Gastrocnemius medialis (tissue), 4 donors: ENCODE measurements around the gene DQX1. TPM values are rescaled to one million over a fixed set of nuclear protein-coding genes. Genes with fewer than 3 reads are reported as not detected.
A peak's percentile ranks its signal among the peaks of the same experiment; 100 is the strongest.

Experiments
- ATAC-seq, 2 donors: fragments of 150-250 bp; one replicate each; pipeline ENCODE4 v1.9.1; 2016
- DNase-seq, 2 donors: peaks; one replicate each; pipeline ENCODE4 v3.0.0-alpha.2; 2019
- H3K27ac ChIP-seq, 4 donors: fragments of 200-600 bp; sonication (generic); 1 replicate in 1 of 4; 2 replicates in 3 of 4; pipeline ENCODE4 v1.5.1; 2016 to 2018; ENCODE audit warnings: mild to moderate bottlenecking in 2 of 4, moderate library complexity in 1 of 4
- H3K27me3 ChIP-seq, 3 donors: fragments of 200-600 bp; sonication (generic) in 2 of 3; 1 replicate in 1 of 3; 2 replicates in 2 of 3; pipeline versions ENCODE4 v1.5.1 to v1.6.0; 2016 to 2019; ENCODE audit warnings: mild to moderate bottlenecking in 1 of 3, moderate library complexity in 1 of 3
- H3K36me3 ChIP-seq, 2 donors: fragments of 200-600 bp; sonication (generic) in 1 of 2; one replicate each; pipeline ENCODE4 v1.5.1; 2017 to 2018
- H3K4me1 ChIP-seq, 2 donors: fragments of 200-600 bp; sonication (generic) in 1 of 2; one replicate each; pipeline ENCODE4 v1.5.1; 2016 to 2017; ENCODE audit warnings: mild to moderate bottlenecking in 2 of 2
- H3K4me3 ChIP-seq, 4 donors: fragments of 200-600 bp; sonication (generic) in 3 of 4; 1 replicate in 1 of 4; 2 replicates in 3 of 4; pipeline ENCODE4 v1.5.1; 2016 to 2019; ENCODE audit warnings: mild to moderate bottlenecking in 2 of 4
- H3K9me3 ChIP-seq, 3 donors: fragments of 200-600 bp; sonication (generic) in 2 of 3; 1 replicate in 1 of 3; 2 replicates in 2 of 3; pipeline ENCODE4 v1.5.1; 2016 to 2019
- POLR2A ChIP-seq, 2 donors: fragments of 450-650 bp; IDR thresholded peaks; one replicate each; pipeline ENCODE4 v1.6.1; 2017; ENCODE audit warnings: antibody characterized with exemption in 2 of 2, mild to moderate bottlenecking in 2 of 2, moderate library complexity in 2 of 2
- in situ Hi-C, 4 donors: fragments of 200-750 bp; cut with MboI; loops; one replicate each; pipeline versions ENCODE4 v1.15.0 to v1.8.0; 2017; ENCODE audit warnings: low sequenced_read_pairs in 4 of 4
- intact Hi-C: fragments of 100-400 bp; cut with DNase I; formaldehyde crosslinking; loops from one replicate; pipeline ENCODE4 v1.15.1; 2023; ENCODE audit warnings: low total_unique reads
- total RNA-seq, 4 donors: library from RNA; depleted of rRNA; stranded (reverse); fragments of >200 nt; gene quantifications; one replicate each; pipeline versions ENCODE4 v1.1.0 to v1.2.3, GENCODE V29; 2016
- TF ChIP-seq, protein P1 (sequence below), 5 experiments: fragments of 450-650 bp in 3 of 5; fragments of 200-600 bp in 2 of 5; sonication (generic) in 2 of 5; IDR thresholded peaks in 4 of 5; conservative IDR thresholded peaks in 1 of 5; 1 replicate in 4 of 5; 2 replicates in 1 of 5; pipeline ENCODE4 v1.5.1; 2016 to 2019; ENCODE audit warnings: antibody characterized with exemption in 5 of 5, mild to moderate bottlenecking in 3 of 5, moderate library complexity in 3 of 5

Gene DQX1
- total RNA-seq, 4 donors from 2014 or later: 0.24 TPM; not detected in 3

DNA sequence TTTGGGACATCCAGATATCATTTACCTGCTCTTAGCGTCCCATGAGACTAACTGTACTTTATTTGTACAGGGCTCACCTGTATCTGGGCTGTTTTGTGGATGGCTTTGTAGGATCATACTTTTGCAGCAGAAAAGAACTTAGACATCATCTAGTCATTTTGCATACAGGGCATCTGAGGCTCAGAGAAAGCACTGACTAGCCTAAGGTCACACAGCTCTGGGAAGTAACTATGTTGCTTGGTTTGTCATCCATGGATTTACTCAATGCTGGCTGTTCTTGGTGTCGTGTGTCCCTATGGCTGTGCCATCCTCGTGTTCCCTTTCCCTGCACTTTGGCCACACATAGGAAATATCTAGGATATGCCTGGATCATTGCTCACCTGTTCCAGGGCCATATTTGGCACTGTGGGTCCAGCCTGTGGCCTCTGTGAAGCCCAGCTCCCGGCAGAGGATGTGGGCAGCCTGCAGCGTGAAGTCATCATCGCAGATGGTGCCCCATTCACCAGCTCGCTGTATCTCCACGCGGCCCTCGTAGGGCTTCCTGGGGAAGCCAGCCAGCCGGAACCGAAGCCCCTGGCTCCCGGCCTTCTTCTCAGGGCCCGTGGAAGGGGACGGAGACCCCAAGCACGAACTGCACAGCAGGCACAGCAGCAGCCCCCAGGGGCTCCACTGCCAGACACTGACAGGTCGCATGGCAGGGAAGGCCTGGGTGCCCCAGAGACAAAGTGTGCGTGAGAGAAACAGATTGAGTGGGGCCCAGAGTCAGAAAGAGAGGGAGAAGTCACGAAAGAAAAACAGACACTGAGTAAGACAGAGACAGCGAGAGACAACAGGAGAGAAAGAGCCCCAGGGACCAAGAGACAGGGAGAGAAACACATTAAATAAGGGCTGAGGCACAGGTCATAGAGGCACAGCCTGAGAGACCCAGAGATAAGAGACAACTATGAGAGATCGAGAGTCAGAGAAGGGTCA lies 26.2 kb upstream of the DQX1 start:
- H3K9me3 ChIP-seq: no peaks in the 10 kb centered on the region
- ATAC-seq (no peak), DNase-seq (no peak)
- in situ Hi-C loops: no loop called here
- H3K27ac ChIP-seq: peak overlapping the region in 2 of 4 donors; percentile 76 to 78
- intact Hi-C loops: no loop called here
- peaks cover 24 to 47% (median 46%) of the 10 kb centered on the region in 3 donors for H3K27me3 ChIP-seq
- no peaks in the 10 kb centered on the region for H3K36me3 ChIP-seq
- no peak overlapping the region for H3K4me3 ChIP-seq
- H3K4me1 ChIP-seq: peaks cover 4 to 20% of the 10 kb centered on the region in 2 donors
- no peak for TF ChIP-seq POLR2A (IDR thresholded peaks at IDR 0.05)
- TF ChIP-seq, protein P1, sequence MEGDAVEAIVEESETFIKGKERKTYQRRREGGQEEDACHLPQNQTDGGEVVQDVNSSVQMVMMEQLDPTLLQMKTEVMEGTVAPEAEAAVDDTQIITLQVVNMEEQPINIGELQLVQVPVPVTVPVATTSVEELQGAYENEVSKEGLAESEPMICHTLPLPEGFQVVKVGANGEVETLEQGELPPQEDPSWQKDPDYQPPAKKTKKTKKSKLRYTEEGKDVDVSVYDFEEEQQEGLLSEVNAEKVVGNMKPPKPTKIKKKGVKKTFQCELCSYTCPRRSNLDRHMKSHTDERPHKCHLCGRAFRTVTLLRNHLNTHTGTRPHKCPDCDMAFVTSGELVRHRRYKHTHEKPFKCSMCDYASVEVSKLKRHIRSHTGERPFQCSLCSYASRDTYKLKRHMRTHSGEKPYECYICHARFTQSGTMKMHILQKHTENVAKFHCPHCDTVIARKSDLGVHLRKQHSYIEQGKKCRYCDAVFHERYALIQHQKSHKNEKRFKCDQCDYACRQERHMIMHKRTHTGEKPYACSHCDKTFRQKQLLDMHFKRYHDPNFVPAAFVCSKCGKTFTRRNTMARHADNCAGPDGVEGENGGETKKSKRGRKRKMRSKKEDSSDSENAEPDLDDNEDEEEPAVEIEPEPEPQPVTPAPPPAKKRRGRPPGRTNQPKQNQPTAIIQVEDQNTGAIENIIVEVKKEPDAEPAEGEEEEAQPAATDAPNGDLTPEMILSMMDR (IDR thresholded peaks at IDR 0.05 in 4 of 5, conservative IDR thresholded peaks at IDR 0.05 in 1 of 5): no peak

DNA sequence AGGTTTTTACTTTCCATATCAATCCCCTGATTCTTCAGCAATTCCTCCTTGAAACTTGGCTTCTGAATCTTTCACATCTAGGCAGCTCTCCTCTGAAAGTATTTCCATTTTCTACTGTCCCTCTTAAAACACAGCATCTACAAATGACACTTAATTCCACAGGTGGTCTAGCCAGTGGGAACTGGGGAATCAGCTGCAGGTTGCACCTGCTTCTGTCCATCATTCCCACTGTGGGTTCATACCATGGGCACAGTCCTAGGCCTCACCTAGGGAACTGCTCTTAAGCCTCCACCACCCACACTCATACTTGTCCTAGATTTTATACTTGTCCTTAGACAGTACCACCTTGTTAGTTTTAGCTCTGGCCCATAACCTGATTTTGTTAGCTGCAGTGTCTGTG lies 25.5 kb upstream of the DQX1 start:
- Histone ChIP-seq H3K9me3 (no peaks in the 10 kb centered on the region), H3K4me1 (peaks cover 4 to 20% of the 10 kb centered on the region in 2 donors), H3K36me3 (no peaks in the 10 kb centered on the region), H3K27ac (no peak overlapping the region), H3K4me3 (no peak overlapping the region), H3K27me3 (peaks cover 24 to 47% (median 46%) of the 10 kb centered on the region in 3 donors)
- in situ Hi-C loops (no loop called here), intact Hi-C loops (no loop called here)
- no peak for ATAC-seq
- no peak for DNase-seq
- no peak for TF ChIP-seq POLR2A (IDR thresholded peaks at IDR 0.05)
- TF ChIP-seq, protein P1 (IDR thresholded peaks at IDR 0.05 in 4 of 5, conservative IDR thresholded peaks at IDR 0.05 in 1 of 5): no peak

DNA sequence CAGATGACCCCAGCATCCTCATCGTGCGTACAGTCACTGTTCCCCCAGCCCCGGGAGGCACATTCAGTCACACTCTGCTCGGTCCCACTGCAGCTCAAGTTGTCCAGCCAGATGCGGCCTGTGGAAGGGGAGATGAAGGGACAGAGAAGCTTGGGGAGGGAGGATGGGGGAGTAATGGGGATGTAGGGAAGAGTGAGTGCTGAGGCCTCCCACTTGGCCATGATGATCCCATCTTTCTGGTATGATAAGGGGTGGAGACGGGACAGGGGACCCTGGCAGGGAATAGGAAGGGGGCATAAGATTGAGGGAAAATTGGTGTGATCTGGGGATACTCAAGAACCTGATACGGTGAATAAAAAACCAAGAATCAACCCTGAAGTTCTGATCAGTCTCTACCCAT lies 24.2 kb upstream of the DQX1 start:
- Histone ChIP-seq H3K36me3 (no peaks in the 10 kb centered on the region), H3K4me3 (no peak overlapping the region), H3K4me1 (peaks cover 4 to 18% of the 10 kb centered on the region in 2 donors), H3K27me3 (peaks cover 24 to 40% (median 37%) of the 10 kb centered on the region in 3 donors), H3K9me3 (no peaks in the 10 kb centered on the region), H3K27ac (no peak overlapping the region)
- no peak for DNase-seq
- in situ Hi-C loops: no loop called here
- intact Hi-C loops: no loop called here
- no peak for TF ChIP-seq POLR2A (IDR thresholded peaks at IDR 0.05)
- TF ChIP-seq, protein P1 (IDR thresholded peaks at IDR 0.05 in 4 of 5, conservative IDR thresholded peaks at IDR 0.05 in 1 of 5): no peak
- ATAC-seq: no peak

DNA sequence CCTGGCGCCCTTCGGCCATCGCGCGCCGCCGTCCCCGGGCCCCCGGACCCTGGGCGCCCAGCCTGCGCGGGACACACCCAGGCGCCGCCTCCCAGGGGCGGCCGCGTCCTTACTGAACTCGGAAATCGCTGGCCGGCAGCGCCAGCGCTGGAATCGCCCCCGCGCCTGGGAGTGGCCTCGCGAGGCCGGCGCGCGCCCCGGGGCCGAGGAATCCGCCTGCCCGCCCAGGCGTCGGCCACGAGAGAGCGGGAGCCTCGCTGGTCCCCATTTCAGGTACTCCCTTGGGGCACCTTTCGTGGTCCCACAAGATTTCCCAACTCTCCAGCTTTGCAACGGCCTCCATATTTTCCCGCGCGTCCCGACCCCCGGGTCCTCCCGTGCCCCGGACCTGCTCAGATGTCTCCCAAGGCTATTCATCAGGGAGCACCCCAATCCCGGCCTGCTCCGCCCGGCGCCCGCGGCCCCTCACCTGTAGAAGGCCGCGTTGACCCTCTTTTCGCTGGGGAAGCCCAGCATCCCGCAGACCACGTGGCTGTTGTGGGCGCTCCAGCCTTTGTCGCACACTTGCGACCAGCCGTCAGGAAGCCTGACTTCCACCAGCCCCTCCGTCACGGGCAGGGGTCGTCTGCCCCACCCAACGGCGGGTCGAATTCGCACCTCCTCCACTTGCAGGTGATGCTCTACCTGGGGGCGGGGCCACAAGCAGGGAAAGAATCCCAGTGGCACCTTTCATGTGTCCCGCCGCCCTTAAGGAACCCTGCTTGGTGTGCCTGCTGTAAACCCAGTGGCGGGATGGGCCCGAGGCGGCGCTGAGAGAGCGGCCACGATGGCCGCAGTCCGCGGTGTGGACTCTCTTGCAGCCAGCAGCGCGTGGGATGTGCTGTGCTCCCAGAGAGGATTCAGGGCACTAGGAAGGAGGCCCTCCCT lies 23.1 kb upstream of the DQX1 start:
- TF ChIP-seq, protein P1 (IDR thresholded peaks at IDR 0.05 in 4 of 5, conservative IDR thresholded peaks at IDR 0.05 in 1 of 5): no peak
- no peak for TF ChIP-seq POLR2A (IDR thresholded peaks at IDR 0.05)
- in situ Hi-C loops (loop anchor here in 1 of 4 donors (25.0 kb wide), 1 partner anchor 1312 kb away; the partner anchor contains the start of genes CCT7 and PRADC1), intact Hi-C loops (loop anchor here (1.0 kb wide), 1 partner anchor 42 kb away; the partner anchor contains the start of gene PCGF1)
- no peak for DNase-seq
- Histone ChIP-seq H3K27ac (peak overlapping the region; percentile 32 to 65 (median 53)), H3K9me3 (no peaks in the 10 kb centered on the region), H3K4me1 (peaks cover 4 to 13% of the 10 kb centered on the region in 2 donors), H3K36me3 (no peaks in the 10 kb centered on the region), H3K4me3 (peak overlapping the region; percentile 55 to 70 (median 63)), H3K27me3 (peaks cover 17 to 30% (median 26%) of the 10 kb centered on the region in 3 donors)
- peak; percentile 45 to 70 for ATAC-seq
